BE2C (cell line): ENCODE results near the gene SUPT3H.

ENCODE experiments used
- DNase-seq: peaks from one replicate; pipeline ENCODE4 v3.0.0-alpha.2; 2020
- H3K27me3 ChIP-seq: fragments of 250-450 bp; sonication (Bioruptor Pico); 2 replicates; pipeline ENCODE4 v1.5.1; 2020; ENCODE audit warnings: mild to moderate bottlenecking
- H3K36me3 ChIP-seq: fragments of 250-450 bp; sonication (Bioruptor Pico); 2 replicates; pipeline ENCODE4 v1.5.1; 2020; ENCODE audit warnings: mild to moderate bottlenecking
- H3K4me1 ChIP-seq: fragments of 250-450 bp; sonication (Bioruptor Pico); 2 replicates; pipeline ENCODE4 v1.5.1; 2020
- H3K4me3 ChIP-seq: 2 replicates; pipeline ENCODE4 v1.5.1; 2011; ENCODE audit warnings: low read depth, low read length
- H3K9me3 ChIP-seq: fragments of 250-450 bp; sonication (Bioruptor Pico); 2 replicates; pipeline ENCODE4 v1.5.1; 2020
- TF ChIP-seq, protein P1 (sequence below): IDR thresholded peaks from 2 replicates; pipeline ENCODE4 v1.5.1; 2012; ENCODE audit warnings: mild to moderate bottlenecking, low read depth, low read length

The SUPT3H gene

DNA sequence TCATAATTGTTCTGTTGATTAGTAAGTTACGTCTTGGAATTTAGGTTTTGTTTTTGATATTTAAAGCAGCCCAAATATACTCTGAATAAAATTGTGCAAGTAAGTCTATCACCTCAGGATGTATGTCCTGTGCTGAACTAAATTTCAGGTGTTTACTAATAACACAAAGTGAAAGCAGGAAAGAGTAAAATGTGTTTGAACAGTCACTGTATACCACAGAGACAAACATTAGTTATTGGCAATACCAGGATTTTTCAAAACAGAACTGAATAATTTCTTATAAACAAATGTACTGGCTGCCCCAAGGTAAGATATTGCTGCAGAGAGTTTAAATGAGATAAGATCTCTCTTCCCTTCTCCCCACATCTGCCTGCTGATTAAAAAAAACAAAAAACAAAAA, 454.3 kb downstream of the SUPT3H start:
- Histone ChIP-seq H3K9me3 (no peaks in the 10 kb centered on the region), H3K36me3 (no peaks in the 10 kb centered on the region), H3K4me1 (no peaks in the 10 kb centered on the region), H3K4me3 (no peak overlapping the region), H3K27me3 (no peaks in the 10 kb centered on the region; the same call in 1 of the 2 replicates)
- TF ChIP-seq, protein P1, sequence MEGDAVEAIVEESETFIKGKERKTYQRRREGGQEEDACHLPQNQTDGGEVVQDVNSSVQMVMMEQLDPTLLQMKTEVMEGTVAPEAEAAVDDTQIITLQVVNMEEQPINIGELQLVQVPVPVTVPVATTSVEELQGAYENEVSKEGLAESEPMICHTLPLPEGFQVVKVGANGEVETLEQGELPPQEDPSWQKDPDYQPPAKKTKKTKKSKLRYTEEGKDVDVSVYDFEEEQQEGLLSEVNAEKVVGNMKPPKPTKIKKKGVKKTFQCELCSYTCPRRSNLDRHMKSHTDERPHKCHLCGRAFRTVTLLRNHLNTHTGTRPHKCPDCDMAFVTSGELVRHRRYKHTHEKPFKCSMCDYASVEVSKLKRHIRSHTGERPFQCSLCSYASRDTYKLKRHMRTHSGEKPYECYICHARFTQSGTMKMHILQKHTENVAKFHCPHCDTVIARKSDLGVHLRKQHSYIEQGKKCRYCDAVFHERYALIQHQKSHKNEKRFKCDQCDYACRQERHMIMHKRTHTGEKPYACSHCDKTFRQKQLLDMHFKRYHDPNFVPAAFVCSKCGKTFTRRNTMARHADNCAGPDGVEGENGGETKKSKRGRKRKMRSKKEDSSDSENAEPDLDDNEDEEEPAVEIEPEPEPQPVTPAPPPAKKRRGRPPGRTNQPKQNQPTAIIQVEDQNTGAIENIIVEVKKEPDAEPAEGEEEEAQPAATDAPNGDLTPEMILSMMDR = no peak
- DNase-seq = no peak

DNA sequence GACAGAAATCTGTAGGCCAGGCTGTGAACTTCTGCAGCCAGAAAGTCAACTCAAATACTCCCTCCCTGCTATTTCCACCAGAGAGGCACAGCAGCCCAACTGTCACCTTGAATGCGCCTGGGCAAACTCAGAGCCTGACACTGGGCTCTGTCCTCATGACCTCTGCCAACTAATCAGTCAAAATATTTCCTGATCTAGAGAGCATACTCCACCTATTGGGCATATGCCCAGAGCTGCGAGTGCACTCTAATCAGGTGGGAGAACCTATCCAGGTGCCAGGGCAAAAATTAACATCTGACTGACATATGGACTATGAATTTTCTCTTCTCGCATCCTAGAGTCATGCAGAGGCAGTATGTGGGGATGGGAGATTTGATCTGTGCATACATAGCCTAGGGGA, 455.9 kb downstream of the SUPT3H start:
- DNase-seq = no peak
- no peaks in the 10 kb centered on the region for H3K36me3 ChIP-seq
- H3K27me3 ChIP-seq = no peaks in the 10 kb centered on the region; the same call in 1 of the 2 replicates
- no peak overlapping the region for H3K4me3 ChIP-seq
- no peaks in the 10 kb centered on the region for H3K9me3 ChIP-seq
- H3K4me1 ChIP-seq = no peaks in the 10 kb centered on the region
- TF ChIP-seq, protein P1 = no peak

GRCh38 chr6:44920952-44921491, 456.7 kb downstream of the SUPT3H start:
- Histone ChIP-seq H3K4me1 (no peaks in the 10 kb centered on the region), H3K36me3 (no peaks in the 10 kb centered on the region), H3K9me3 (no peaks in the 10 kb centered on the region), H3K27me3 (no peaks in the 10 kb centered on the region; the same call in 1 of the 2 replicates), H3K4me3 (no peak overlapping the region)
- TF ChIP-seq, protein P1 = no peak
- no peak for DNase-seq

- no peak for DNase-seq
- Histone ChIP-seq H3K9me3 (no peaks in the 10 kb centered on the region), H3K4me3 (no peak overlapping the region), H3K4me1 (no peaks in the 10 kb centered on the region), H3K36me3 (no peaks in the 10 kb centered on the region), H3K27me3 (no peaks in the 10 kb centered on the region; the same call in 1 of the 2 replicates)
- TF ChIP-seq, protein P1 = no peak
Observed at GRCh38 chr6:44918671-44919296, 458.9 kb downstream of the SUPT3H start.

GRCh38 chr6:44917430-44917829, 460.3 kb downstream of the SUPT3H start:
- H3K36me3 ChIP-seq = no peaks in the 10 kb centered on the region
- TF ChIP-seq, protein P1 = no peak
- no peak overlapping the region for H3K4me3 ChIP-seq
- no peak for DNase-seq
- H3K4me1 ChIP-seq = no peaks in the 10 kb centered on the region
- H3K9me3 ChIP-seq = no peaks in the 10 kb centered on the region
- H3K27me3 ChIP-seq = no peaks in the 10 kb centered on the region; the same call in 1 of the 2 replicates

DNA sequence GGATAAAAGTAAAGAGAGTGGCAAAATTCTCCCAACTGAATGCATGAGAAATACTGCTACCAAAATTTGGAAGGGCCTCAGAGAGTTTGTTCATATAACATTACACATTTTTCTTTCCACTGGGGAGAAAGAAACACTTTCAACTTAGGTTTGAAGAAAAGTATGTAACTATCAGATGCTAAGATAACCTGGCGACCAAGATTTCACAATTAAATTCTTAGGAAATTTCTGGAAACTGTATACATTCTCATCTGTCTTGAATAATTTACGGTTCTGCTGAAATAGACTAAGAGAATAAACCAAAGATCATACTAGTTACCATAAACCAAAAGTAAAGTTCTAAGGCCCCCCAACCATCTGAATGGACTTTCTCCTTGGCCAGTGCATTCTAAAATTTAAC, 462.6 kb downstream of the SUPT3H start:
- Histone ChIP-seq H3K4me1 (no peaks in the 10 kb centered on the region), H3K27me3 (no peaks in the 10 kb centered on the region; the same call in 1 of the 2 replicates), H3K4me3 (no peak overlapping the region), H3K36me3 (no peaks in the 10 kb centered on the region), H3K9me3 (no peaks in the 10 kb centered on the region)
- TF ChIP-seq, protein P1 = no peak
- DNase-seq = no peak
